Transverse colon (tissue), 4 donors: ENCODE results near the gene SEZ6L2. TPM values are rescaled to one million over a fixed set of nuclear protein-coding genes. Genes with fewer than 3 reads are reported as not detected.
"Not testable (repeated sequence)": the region's sequence is repeated elsewhere in the genome, so short reads cannot be mapped to it uniquely, and the experiment has no call there.

Source experiments
- DNase-seq: peaks from one replicate; pipeline ENCODE4 v3.0.0-alpha.2; 2019
- H3K27ac ChIP-seq, 4 donors: fragments of 200-600 bp; sonication (generic); 2 replicates each; pipeline ENCODE4 v1.5.1; 2016 to 2018; ENCODE audit warnings: inconsistent platforms in 4 of 4
- H3K27me3 ChIP-seq: fragments of 200-600 bp; sonication (generic); 2 replicates; pipeline ENCODE4 v1.5.1; 2017; ENCODE audit warnings: inconsistent platforms
- H3K36me3 ChIP-seq, 4 donors: fragments of 200-600 bp; sonication (generic); 2 replicates each; pipeline ENCODE4 v1.5.1; 2017 to 2019; ENCODE audit warnings: inconsistent platforms in 4 of 4
- H3K4me1 ChIP-seq, 4 donors: fragments of 200-600 bp; sonication (generic); 2 replicates each; pipeline ENCODE4 v1.5.1; 2017 to 2020; ENCODE audit warnings: inconsistent platforms in 4 of 4
- H3K4me3 ChIP-seq, 4 donors: fragments of 200-600 bp; sonication (generic); 1 replicate in 1 of 4; 2 replicates in 3 of 4; pipeline versions ENCODE4 v1.5.1 to v1.6.1; 2017 to 2019; ENCODE audit warnings: inconsistent platforms in 4 of 4
- H3K9me3 ChIP-seq, 2 donors: fragments of 200-600 bp; sonication (generic); 2 replicates each; pipeline ENCODE4 v1.5.1; 2017 to 2019; ENCODE audit warnings: inconsistent platforms in 2 of 2
- EP300 ChIP-seq: sonication (generic); formaldehyde crosslinking; IDR thresholded peaks from one replicate; pipeline ENCODE4 v1.6.1; 2017; ENCODE audit warnings: antibody characterized with exemption, low read depth
- POLR2A ChIP-seq: fragments of 450-650 bp; IDR thresholded peaks from one replicate; pipeline ENCODE4 v1.6.1; 2016; ENCODE audit warnings: antibody characterized with exemption, mild to moderate bottlenecking, moderate library complexity
- POLR2AphosphoS5 ChIP-seq, 3 donors: sonication (generic); formaldehyde crosslinking; IDR thresholded peaks; one replicate each; pipeline ENCODE4 v1.6.1; 2016; ENCODE audit warnings: antibody characterized with exemption in 3 of 3
- WGBS, 2 donors: methylation state at CpG; one replicate each; pipeline ENCODE4 v1.1.5; 2018; ENCODE audit warnings: low coverage in 1 of 2; 5-methylcytosine and 5-hydroxymethylcytosine counted together
- in situ Hi-C, 4 donors: fragments of 200-750 bp; cut with MboI; loops; one replicate each; pipeline versions ENCODE4 v1.15.0 to v1.15.1; 2017; ENCODE audit warnings: low sequenced_read_pairs in 3 of 4, low pct_ligation_motif_present in 1 of 4, low pct_unique_long_range_greater_than_20kb in 1 of 4
- intact Hi-C: fragments of 100-400 bp; cut with DNase I; formaldehyde crosslinking; loops from one replicate; pipeline ENCODE4 v1.15.1; 2023; ENCODE audit warnings: low total_unique reads
- total RNA-seq, 4 donors: library from RNA; depleted of rRNA; stranded (reverse); fragments of >200 nt; gene quantifications; one replicate each; pipeline ENCODE4 v1.1.0, GENCODE V29; 2016
- TF ChIP-seq, protein P1 (sequence below), 5 experiments: fragments of 200-600 bp in 3 of 5; fragments of 450-650 bp in 2 of 5; sonication (generic) in 3 of 5; IDR thresholded peaks; 1 replicate in 2 of 5; 2 replicates in 3 of 5; pipeline ENCODE4 v1.5.1; 2016 to 2017; ENCODE audit warnings: antibody characterized with exemption in 5 of 5, inconsistent platforms in 3 of 5, mild to moderate bottlenecking in 2 of 5, moderate library complexity in 1 of 5

SEZ6L2 gene
- total RNA-seq, 4 donors from 2014 or later, result 2.0 to 9.7 (median 6.3) TPM

DNA sequence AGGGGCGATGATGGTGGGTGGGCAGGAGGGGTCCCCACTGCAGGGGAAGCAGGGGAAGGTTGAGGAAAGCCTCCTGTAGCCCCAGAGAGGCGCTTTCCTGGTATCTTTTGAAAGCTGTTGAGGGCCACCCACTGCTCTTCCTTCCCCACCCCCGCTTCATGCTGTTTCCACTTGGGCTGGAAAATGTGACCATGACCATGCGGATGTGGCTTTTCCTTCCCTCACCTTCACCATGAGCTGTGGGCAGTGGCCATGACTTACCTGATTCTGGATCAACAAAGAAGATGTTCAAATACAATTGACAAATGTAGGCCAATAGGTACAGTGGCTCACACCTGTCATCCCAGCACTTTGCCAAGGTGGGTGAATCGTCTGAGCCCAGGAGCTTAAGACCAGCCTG lies 65.3 kb downstream of the SEZ6L2 start:
- in situ Hi-C loops, result no loop called here
- WGBS, 2 donors, result 94% methylated on average over 5 of the region's 5 CpGs; no CpG with 5 or more reads in 1 of the 2 donors
- peaks cover 0 to 79% (median 39%) of the 10 kb centered on the region in 4 donors for H3K36me3 ChIP-seq

DNA sequence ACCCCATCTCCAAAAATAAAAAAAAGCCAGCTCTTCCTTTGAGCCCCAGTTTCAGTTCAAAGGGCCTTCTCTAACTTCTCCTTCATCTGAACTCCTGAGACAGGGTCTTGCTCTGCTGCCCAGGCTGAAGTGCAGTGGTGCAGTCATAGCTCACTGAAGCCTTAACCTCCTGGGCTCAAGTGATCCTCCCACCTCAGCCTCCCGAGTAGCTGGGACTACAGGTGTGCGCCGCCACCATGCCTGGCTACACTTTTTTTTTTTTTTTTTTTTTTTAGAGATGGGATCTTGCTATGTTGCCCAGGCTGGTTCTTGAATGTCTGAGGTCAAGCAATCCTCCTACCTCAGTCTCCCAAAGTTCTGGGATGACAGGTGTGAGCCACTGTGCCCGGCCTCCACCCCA lies 66.1 kb downstream of the SEZ6L2 start:
- in situ Hi-C loops, intact Hi-C loops, H3K9me3 ChIP-seq, H3K4me3 ChIP-seq, H3K27ac ChIP-seq, H3K27me3 ChIP-seq, DNase-seq: not testable (repeated sequence)
- 99 to 100% methylated on average over 3 to 4 of the region's 4 CpGs for WGBS, 2 donors
- peaks cover 8 to 21% (median 19%) of the 10 kb centered on the region in 4 donors for H3K4me1 ChIP-seq
- peaks cover 0 to 71% (median 35%) of the 10 kb centered on the region in 4 donors for H3K36me3 ChIP-seq

More for the DNA sequence above, 65.3 kb downstream of the SEZ6L2 start:
- Histone ChIP-seq H3K27me3 (no peaks in the 10 kb centered on the region), H3K9me3 (no peaks in the 10 kb centered on the region), H3K27ac (no peak overlapping the region), H3K4me1 (peaks cover 0 to 13% (median 10%) of the 10 kb centered on the region in 4 donors), H3K4me3 (no peak overlapping the region)
- no peak for DNase-seq
- intact Hi-C loops, result no loop called here
- TF ChIP-seq POLR2AphosphoS5 (IDR thresholded peaks at IDR 0.05), result no peak

DNA sequence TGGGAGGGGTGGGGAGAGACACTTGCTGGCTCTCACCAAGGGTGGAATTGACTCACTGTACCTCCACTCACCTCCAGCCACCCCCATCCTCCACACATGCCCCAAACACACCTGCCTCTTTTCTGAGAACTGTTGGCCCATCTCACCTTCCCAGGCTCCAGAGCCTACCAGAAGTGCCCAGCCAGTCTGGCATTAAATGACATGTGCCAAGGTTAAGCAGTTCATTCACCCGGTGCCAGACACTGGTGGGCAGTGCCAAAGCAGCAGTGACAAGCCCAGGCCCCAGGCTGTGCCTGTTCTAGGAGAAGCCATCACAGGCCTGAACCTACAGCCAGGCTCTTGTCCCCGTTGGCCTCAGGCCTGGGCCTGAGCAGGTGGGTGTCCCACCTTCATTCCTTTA lies 67.9 kb downstream of the SEZ6L2 start:
- intact Hi-C loops, result no loop called here
- WGBS, 2 donors, result 74% methylated on average over 2 of the region's 2 CpGs; no CpG with 5 or more reads in 1 of the 2 donors
- Histone ChIP-seq H3K36me3 (peaks cover 0 to 54% (median 27%) of the 10 kb centered on the region in 4 donors), H3K4me3 (no peak overlapping the region), H3K27ac (no peak overlapping the region), H3K9me3 (no peaks in the 10 kb centered on the region), H3K4me1 (peaks cover 20 to 38% (median 34%) of the 10 kb centered on the region in 4 donors), H3K27me3 (no peaks in the 10 kb centered on the region)
- in situ Hi-C loops, result no loop called here
- TF ChIP-seq EP300 (no peak), POLR2AphosphoS5 (IDR thresholded peaks at IDR 0.05) (no peak), POLR2A (no peak)
- TF ChIP-seq, protein P1, sequence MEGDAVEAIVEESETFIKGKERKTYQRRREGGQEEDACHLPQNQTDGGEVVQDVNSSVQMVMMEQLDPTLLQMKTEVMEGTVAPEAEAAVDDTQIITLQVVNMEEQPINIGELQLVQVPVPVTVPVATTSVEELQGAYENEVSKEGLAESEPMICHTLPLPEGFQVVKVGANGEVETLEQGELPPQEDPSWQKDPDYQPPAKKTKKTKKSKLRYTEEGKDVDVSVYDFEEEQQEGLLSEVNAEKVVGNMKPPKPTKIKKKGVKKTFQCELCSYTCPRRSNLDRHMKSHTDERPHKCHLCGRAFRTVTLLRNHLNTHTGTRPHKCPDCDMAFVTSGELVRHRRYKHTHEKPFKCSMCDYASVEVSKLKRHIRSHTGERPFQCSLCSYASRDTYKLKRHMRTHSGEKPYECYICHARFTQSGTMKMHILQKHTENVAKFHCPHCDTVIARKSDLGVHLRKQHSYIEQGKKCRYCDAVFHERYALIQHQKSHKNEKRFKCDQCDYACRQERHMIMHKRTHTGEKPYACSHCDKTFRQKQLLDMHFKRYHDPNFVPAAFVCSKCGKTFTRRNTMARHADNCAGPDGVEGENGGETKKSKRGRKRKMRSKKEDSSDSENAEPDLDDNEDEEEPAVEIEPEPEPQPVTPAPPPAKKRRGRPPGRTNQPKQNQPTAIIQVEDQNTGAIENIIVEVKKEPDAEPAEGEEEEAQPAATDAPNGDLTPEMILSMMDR (IDR thresholded peaks at IDR 0.05), result no peak
- no peak for DNase-seq

DNA sequence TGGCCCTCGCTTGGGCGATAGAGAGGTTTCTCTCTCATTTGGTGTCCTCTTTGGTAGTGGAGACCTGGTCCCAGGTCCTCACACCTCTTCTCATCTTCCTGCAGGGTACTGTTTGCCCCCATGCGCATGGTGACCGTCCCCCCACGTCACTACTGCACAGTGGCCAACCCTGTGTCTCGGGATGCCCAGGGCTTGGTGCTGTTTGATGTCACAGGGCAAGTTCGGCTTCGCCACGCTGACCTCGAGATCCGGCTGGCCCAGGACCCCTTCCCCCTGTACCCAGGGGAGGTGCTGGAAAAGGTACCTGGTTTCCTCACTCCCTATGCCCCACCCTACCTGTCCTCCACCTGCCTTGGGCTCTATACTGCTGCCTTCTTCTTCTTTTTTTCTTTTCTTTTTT lies 68.6 kb downstream of the SEZ6L2 start:
- TF ChIP-seq EP300 (no peak), POLR2A (no peak)
- TF ChIP-seq, protein P1 (IDR thresholded peaks at IDR 0.05), result no peak
- Histone ChIP-seq H3K4me1 (peaks cover 25 to 46% (median 40%) of the 10 kb centered on the region in 4 donors), H3K27ac (peak overlapping the region in 2 of 4 donors; percentile 93 to 97), H3K9me3 (no peaks in the 10 kb centered on the region), H3K36me3 (peaks cover 0 to 48% (median 24%) of the 10 kb centered on the region in 4 donors), H3K27me3 (no peaks in the 10 kb centered on the region), H3K4me3 (no peak overlapping the region)
- WGBS, 2 donors, result 90% methylated on average over 11 of the region's 11 CpGs; no CpG with 5 or more reads in 1 of the 2 donors
- in situ Hi-C loops, result no loop called here
- no peak for DNase-seq
- intact Hi-C loops, result no loop called here

DNA sequence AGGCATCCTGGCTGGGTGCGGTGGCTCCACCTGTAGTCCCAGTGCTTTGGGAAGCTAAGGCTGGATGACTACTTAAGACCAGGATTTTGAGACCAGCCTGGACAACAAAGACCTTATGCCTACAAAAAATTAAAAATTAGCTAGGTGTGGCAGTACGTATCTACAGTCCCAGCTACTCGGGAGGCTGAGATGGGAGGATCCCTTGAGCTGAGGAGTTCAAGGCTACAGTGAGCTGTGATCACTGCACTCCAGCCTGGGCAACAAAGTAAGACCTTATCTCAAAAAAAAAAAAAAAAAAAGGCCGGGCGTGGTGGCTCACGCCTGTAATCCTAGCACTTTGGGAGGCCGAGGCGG lies 73.0 kb downstream of the SEZ6L2 start:
- H3K4me1 ChIP-seq, result peaks cover 54 to 90% (median 84%) of the 10 kb centered on the region in 4 donors
- peaks cover 0 to 10% (median 5%) of the 10 kb centered on the region in 4 donors for H3K36me3 ChIP-seq
- 77% methylated on average over 8 of the region's 8 CpGs; no CpG with 5 or more reads in 1 of the 2 donors for WGBS, 2 donors
- no peak for DNase-seq
- peak overlapping the region; percentile 93 to 97 (median 96) for H3K27ac ChIP-seq
- H3K9me3 ChIP-seq, result no peaks in the 10 kb centered on the region
- intact Hi-C loops, result no loop called here
- TF ChIP-seq POLR2A (no peak), EP300 (no peak), POLR2AphosphoS5 (IDR thresholded peaks at IDR 0.05) (no peak)
- TF ChIP-seq, protein P1 (IDR thresholded peaks at IDR 0.05), result no peak
- H3K4me3 ChIP-seq, result no peak overlapping the region
- in situ Hi-C loops, result no loop called here
- H3K27me3 ChIP-seq, result no peaks in the 10 kb centered on the region
